HepG2 (cell line): ENCODE results near the gene SPIN1. TPM values are rescaled to one million over a fixed set of nuclear protein-coding genes. Genes with fewer than 3 reads are reported as not detected.

Experiments used
- ATAC-seq: fragments of 200-7000 bp; cut with Tn5 transposase; 3 replicates; pipeline ENCODE4 v1.9.1; 2020; ENCODE audit warnings: mild to moderate bottlenecking, moderate library complexity
- BruUV-seq: library from RNA; stranded (reverse); fragments of 400-500 nt; replicated peaks from 2 replicates; lab custom pipeline; 2021; lab: Mats Ljungman, UMichigan
- CTCF ChIA-PET: fragments of 300-600 bp; formaldehyde crosslinking; extraction: SDS; loops from one replicate; lab custom pipeline; 2021; ENCODE audit warnings: low total read pairs, inconsistent platforms, low intra/inter-chr PET ratio; lab: Yijun Ruan, JAX
- POLR2A ChIA-PET: fragments of 350-600 bp; sonication (Branson Sonifier 250); formaldehyde crosslinking; loops from one replicate; lab custom pipeline; 2020; ENCODE audit warnings: antibody characterized with exemption, inconsistent platforms; lab: Yijun Ruan, JAX
- DNase-seq: peaks from one replicate; pipeline ENCODE4 v3.0.0-alpha.2; 2015; ENCODE audit warnings: low spot score
- FAIRE-seq: peaks from 3 replicates; lab custom pipeline; 2011; peaks lifted over from hg19 to GRCh38; lab: Jason Lieb, UNC
- H2AFZ ChIP-seq: one replicate; pipeline ENCODE4 v1.6.1; 2011; ENCODE audit warnings: low read length, inconsistent platforms
- H3K27ac ChIP-seq: fragments of 300-600 bp; 3 replicates; pipeline ENCODE4 v1.8.0; 2011; ENCODE audit warnings: mixed run types, mild to moderate bottlenecking, mixed read lengths, low read length, inconsistent platforms; ENCODE audit not compliant: insufficient read depth; ENCODE audit errors: extremely low read length
- H3K27me3 ChIP-seq, 2 experiments: fragments of 200-600 bp in 1 of 2; 2 replicates in 1 of 2; 3 replicates in 1 of 2; pipeline versions ENCODE4 v1.6.0 to v1.8.0; 2011; ENCODE audit warnings: low read length in 2 of 2, mild to moderate bottlenecking in 2 of 2, moderate library complexity in 2 of 2, inconsistent platforms in 1 of 2; ENCODE audit not compliant: insufficient read depth in 2 of 2, control insufficient read depth in 1 of 2
- H3K36me3 ChIP-seq, 2 experiments: fragments of 200-600 bp in 1 of 2; replicated peaks in 1 of 2; 2 replicates in 1 of 2; 3 replicates in 1 of 2; pipeline versions ENCODE4 v1.5.1 to v1.8.0; 2011; ENCODE audit warnings: low read length in 2 of 2, inconsistent platforms in 1 of 2; ENCODE audit not compliant: insufficient read depth in 2 of 2, control insufficient read depth in 1 of 2
- H3K4me1 ChIP-seq: 2 replicates; pipeline ENCODE4 v1.5.1; 2012; ENCODE audit warnings: low read length, inconsistent platforms; ENCODE audit not compliant: insufficient read depth
- H3K4me2 ChIP-seq: 2 replicates; pipeline ENCODE4 v1.6.0; 2011; ENCODE audit warnings: low read depth, low read length, inconsistent platforms
- H3K4me3 ChIP-seq, 3 experiments: fragments of 200-600 bp in 1 of 3; sonication (generic), shearing (Covaris generic) in 1 of 3; replicated peaks in 1 of 3; 2 replicates each; pipeline ENCODE4 v1.5.1; 2011 to 2016; ENCODE audit warnings: low read length in 3 of 3, inconsistent platforms in 2 of 3, low read depth in 2 of 3, mild to moderate bottlenecking in 2 of 3, control low read depth in 1 of 3, mixed read lengths in 1 of 3; ENCODE audit not compliant: insufficient read depth in 1 of 3
- H3K79me2 ChIP-seq: one replicate; pipeline ENCODE4 v1.6.1; 2011; ENCODE audit warnings: low read length, inconsistent platforms; ENCODE audit not compliant: insufficient read depth
- H3K9ac ChIP-seq: 2 replicates; pipeline ENCODE4 v1.6.0; 2011; ENCODE audit warnings: mild to moderate bottlenecking, low read depth, low read length, inconsistent platforms; ENCODE audit not compliant: insufficient read depth
- H3K9me3 ChIP-seq: 2 replicates; pipeline ENCODE4 v1.5.1; 2012; ENCODE audit warnings: mild to moderate bottlenecking, low read length
- H4K20me1 ChIP-seq: 2 replicates; pipeline ENCODE4 v1.6.0; 2011; ENCODE audit warnings: inconsistent platforms, mild to moderate bottlenecking, low read length, moderate library complexity; ENCODE audit not compliant: insufficient read depth
- STAG1 ChIP-seq: sonication (generic); formaldehyde crosslinking; IDR thresholded peaks from 2 replicates; pipeline ENCODE4 v1.4.0; 2020; ENCODE audit warnings: missing genetic modification reagents
- ZNF121 ChIP-seq: sonication (generic); formaldehyde crosslinking; IDR thresholded peaks from 2 replicates; pipeline ENCODE4 v1.5.0; 2020; ENCODE audit warnings: mild to moderate bottlenecking, missing genetic modification reagents
- WGBS: methylation state at CpG from one replicate; pipeline ENCODE4 v1.1.6; 2017; ENCODE audit warnings: low lambda C conversion rate; 5-methylcytosine and 5-hydroxymethylcytosine counted together
- in situ Hi-C: cut with HindIII; loops from 2 replicates; pipeline ENCODE4 v1.10.0; 2017; ENCODE audit warnings: low pct_unique_long_range_greater_than_20kb; ENCODE audit not compliant: extremely low pct_ligation_motif_present
- intact Hi-C: fragments of 100-400 bp; cut with micrococcal nuclease; formaldehyde crosslinking; loops from one replicate; pipeline ENCODE4 v1.10.0; 2022; ENCODE audit not compliant: unreplicated experiment
- polyA plus RNA-seq, 8 experiments: library from polyadenylated mRNA; depleted of rRNA in 3 of 8; stranded (reverse) in 7 of 8; unstranded in 1 of 8; fragments of >200 nt; fragmentation: Illumina TruSeq in 4 of 8; extraction: Trizol in 4 of 8; gene quantifications; 2 replicates each; pipeline versions ENCODE4 v1.2.1 to v1.2.3, GENCODE V29; 2011 to 2016; ENCODE audit warnings: low read depth in 4 of 8, missing spikeins in 1 of 8, mixed read lengths in 1 of 8; ENCODE audit not compliant: insufficient read depth in 1 of 8
- total RNA-seq, 5 experiments: library from RNA; depleted of rRNA; stranded (reverse); fragments of >200 nt; fragmentation: Illumina TruSeq; extraction: Trizol; gene quantifications; 2 replicates each; pipeline ENCODE4 v1.2.3, GENCODE V29; 2016; ENCODE audit warnings: low read depth in 1 of 5
- TF ChIP-seq, protein P1 (sequence below): sonication (generic); formaldehyde crosslinking; IDR thresholded peaks from 2 replicates; pipeline ENCODE4 v1.4.0; 2020; ENCODE audit warnings: missing genetic modification reagents
- TF ChIP-seq, protein P2 (sequence below): sonication (generic); formaldehyde crosslinking; IDR thresholded peaks from 2 replicates; pipeline ENCODE4 v1.4.0; 2020; ENCODE audit warnings: missing genetic modification reagents

The SPIN1 gene
- total and polyA plus RNA-seq, 2 of the 13 experiments (the other 11 are each of a cell fraction or from before 2014, with no cell fraction given) = 20.0 to 24.3 TPM

GRCh38 chr9:88441301-88442007, 53.2 kb downstream of the SPIN1 start:
- DNase-seq = no peak
- in situ Hi-C loops = no loop called here
- WGBS = 96% methylated on average over 15 of the region's 15 CpGs
- Histone ChIP-seq H2AFZ (no peak overlapping the region), H3K27ac (no peak overlapping the region), H3K4me1 (peaks cover 43% of the 10 kb centered on the region), H3K9ac (no peak overlapping the region), H3K4me2 (no peak overlapping the region), H4K20me1 (no peaks in the 10 kb centered on the region), H3K9me3 (no peaks in the 10 kb centered on the region), H3K27me3 (no peaks in the 10 kb centered on the region), H3K4me3 (no peak overlapping the region), H3K79me2 (peaks cover 43% of the 10 kb centered on the region), H3K36me3 (0 out of 5 replicates have a peak, but pooled peaks cover 0 to 3% of the 10 kb centered on the region in 2 experiments)
- ChIA-PET POLR2A (no interaction called here), CTCF (no interaction called here)
- BruUV-seq = no TSS peak
- intact Hi-C loops = no loop called here
- 0 out of 2 replicates have a peak, but pooled peaks have one; percentile 50 for TF ChIP-seq ZNF121 (CRISPR knock-in tag)
- TF ChIP-seq, protein P1, sequence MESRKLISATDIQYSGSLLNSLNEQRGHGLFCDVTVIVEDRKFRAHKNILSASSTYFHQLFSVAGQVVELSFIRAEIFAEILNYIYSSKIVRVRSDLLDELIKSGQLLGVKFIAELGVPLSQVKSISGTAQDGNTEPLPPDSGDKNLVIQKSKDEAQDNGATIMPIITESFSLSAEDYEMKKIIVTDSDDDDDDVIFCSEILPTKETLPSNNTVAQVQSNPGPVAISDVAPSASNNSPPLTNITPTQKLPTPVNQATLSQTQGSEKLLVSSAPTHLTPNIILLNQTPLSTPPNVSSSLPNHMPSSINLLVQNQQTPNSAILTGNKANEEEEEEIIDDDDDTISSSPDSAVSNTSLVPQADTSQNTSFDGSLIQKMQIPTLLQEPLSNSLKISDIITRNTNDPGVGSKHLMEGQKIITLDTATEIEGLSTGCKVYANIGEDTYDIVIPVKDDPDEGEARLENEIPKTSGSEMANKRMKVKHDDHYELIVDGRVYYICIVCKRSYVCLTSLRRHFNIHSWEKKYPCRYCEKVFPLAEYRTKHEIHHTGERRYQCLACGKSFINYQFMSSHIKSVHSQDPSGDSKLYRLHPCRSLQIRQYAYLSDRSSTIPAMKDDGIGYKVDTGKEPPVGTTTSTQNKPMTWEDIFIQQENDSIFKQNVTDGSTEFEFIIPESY (CRISPR knock-in tag) = peak; percentile 60; the same call in 1 of the 2 replicates
- TF ChIP-seq, protein P2, sequence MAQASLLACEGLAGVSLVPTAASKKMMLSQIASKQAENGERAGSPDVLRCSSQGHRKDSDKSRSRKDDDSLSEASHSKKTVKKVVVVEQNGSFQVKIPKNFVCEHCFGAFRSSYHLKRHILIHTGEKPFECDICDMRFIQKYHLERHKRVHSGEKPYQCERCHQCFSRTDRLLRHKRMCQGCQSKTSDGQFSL = no peak
- no peak for ATAC-seq
- no peak for FAIRE-seq

- intact Hi-C loops (no loop called here), in situ Hi-C loops (no loop called here)
- H3K27me3 ChIP-seq = no peaks in the 10 kb centered on the region
- ATAC-seq = no peak
- H3K27ac ChIP-seq = no peak overlapping the region
- DNase-seq = no peak
- no peak overlapping the region for H3K9ac ChIP-seq
- no TSS peak for BruUV-seq
- POLR2A ChIA-PET = no interaction called here
- no peak overlapping the region for H3K4me2 ChIP-seq
- no peak for FAIRE-seq
- TF ChIP-seq STAG1 = no peak
- 91% methylated on average over 7 of the region's 7 CpGs for WGBS
- H3K4me1 ChIP-seq = peaks cover 32% of the 10 kb centered on the region
- no peaks in the 10 kb centered on the region; the same call in 1 of the 2 replicates for H4K20me1 ChIP-seq
- no peak overlapping the region for H2AFZ ChIP-seq
- no peaks in the 10 kb centered on the region for H3K9me3 ChIP-seq
- H3K79me2 ChIP-seq = peaks cover 49% of the 10 kb centered on the region
- CTCF ChIA-PET = no interaction called here
- no peak overlapping the region for H3K4me3 ChIP-seq
- peaks cover 1 to 3% of the 10 kb centered on the region in 2 experiments; a peak in 1 of 5 replicates for H3K36me3 ChIP-seq
Measured at GRCh38 chr9:88443480-88444113, 55.4 kb downstream of the SPIN1 start.
